ENCODE measurements around the gene SPSB4.
A peak's percentile ranks its signal among the peaks of the same experiment; 100 is the strongest.

- TF ChIP-seq CTCF (IDR thresholded peaks at IDR 0.05) (peak; percentile 94 to 98 (median 97)), POLR2A (IDR thresholded peaks at IDR 0.05) (no peak), POLR2AphosphoS5 (IDR thresholded peaks at IDR 0.05) (no peak)
These were observed 141.2 kb downstream of the SPSB4 start for GRCh38 chr3:141192345-141192744.

Data from transverse colon (tissue), 4 donors.